Hematopoietic multipotent progenitor cell treated with erythropoietin and hydrocortisone succinate and interleukin-3 and kit ligand, for 15 days (in vitro differentiated cells): ENCODE measurements around the gene ATF7IP.
A peak's percentile ranks its signal among the peaks of the same experiment; 100 is the strongest.
"Not testable (repeated sequence)": the region's sequence is repeated elsewhere in the genome, so short reads cannot be mapped to it uniquely, and the experiment has no call there.

ENCODE experiments used
- DNase-seq: peaks from one replicate; pipeline ENCODE4 v3.0.0-alpha.2; 2015; ENCODE audit warnings: low spot score

The ATF7IP gene

GRCh38 chr12:14367040-14367661 is 1.7 kb downstream of the ATF7IP start:
- peak; percentile 62 for DNase-seq

GRCh38 chr12:14369311-14369710 is 3.8 kb downstream of the ATF7IP start:
- DNase-seq, result no peak

DNA sequence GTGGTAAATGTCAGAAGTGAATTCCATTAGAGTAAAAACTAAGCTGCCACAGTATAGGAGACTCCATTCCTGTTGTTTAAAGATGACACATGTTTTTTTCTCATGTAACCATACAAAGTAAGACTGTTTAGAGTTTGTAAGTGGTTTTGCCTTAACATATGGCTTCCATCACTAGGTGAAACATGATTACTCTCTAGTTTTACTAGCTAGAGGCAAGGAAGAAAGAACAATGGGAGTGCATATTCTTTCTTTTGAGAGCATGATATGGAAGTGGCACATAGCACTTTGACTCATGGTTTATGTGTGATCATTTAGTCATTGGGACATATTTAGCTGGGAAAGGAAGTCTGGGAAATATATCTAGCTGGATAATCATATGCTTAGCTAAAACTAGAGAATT is 7.7 kb downstream of the ATF7IP start:
- no peak for DNase-seq

DNA sequence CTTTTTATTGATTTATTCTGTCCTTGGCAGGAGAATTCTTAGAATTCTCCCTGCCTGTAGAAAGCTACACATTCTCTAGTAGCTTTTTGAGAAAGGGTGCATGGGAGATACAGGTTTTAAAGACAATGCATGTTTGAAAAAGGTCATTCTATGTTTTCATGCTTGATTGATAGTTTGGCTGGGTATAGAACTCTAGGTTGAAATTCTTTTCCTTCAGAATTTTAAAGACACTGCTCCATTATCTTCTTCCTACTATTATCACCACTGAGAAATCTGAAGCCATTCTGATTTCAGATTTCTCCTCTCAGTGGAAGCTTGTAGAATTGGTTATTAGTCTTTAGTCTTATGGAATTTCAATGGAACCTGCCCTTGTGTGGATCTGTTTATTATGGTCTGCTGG is 14.0 kb downstream of the ATF7IP start:
- DNase-seq, result no peak

GRCh38 chr12:14384783-14385638 is 19.5 kb downstream of the ATF7IP start:
- DNase-seq, result peak; percentile 75

DNA sequence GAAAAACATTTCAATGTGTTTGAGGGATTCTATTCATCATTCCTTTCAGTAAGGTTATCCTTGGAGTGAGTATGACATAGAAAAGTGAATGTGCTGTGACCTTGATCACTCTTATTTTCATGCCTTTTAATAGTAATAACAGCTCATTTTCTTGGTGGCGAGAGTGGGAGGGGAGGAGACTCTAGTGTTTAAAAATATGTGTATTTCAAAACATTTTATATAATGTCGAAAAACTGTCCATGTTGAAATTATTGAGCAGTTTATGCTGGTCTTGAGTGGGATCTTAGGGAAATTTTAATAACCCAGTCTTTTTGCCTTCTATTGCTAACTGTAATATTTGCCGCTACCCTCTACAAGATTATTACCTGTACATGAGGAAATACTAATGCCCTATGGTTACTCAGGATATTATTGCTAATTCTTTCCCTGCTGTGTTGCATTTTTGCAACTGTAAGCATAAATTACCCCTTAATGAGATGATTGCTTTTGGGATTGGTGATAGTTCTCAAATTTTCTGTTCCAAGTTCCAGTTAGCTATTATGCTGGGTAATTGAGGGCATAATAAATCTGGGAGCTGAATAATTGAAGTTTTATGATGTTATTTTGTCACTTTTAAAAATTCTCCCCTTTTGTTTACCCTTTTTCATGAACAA is 21.9 kb downstream of the ATF7IP start:
- no peak for DNase-seq

GRCh38 chr12:14390449-14390848 is 25.0 kb downstream of the ATF7IP start:
- no peak for DNase-seq

DNA sequence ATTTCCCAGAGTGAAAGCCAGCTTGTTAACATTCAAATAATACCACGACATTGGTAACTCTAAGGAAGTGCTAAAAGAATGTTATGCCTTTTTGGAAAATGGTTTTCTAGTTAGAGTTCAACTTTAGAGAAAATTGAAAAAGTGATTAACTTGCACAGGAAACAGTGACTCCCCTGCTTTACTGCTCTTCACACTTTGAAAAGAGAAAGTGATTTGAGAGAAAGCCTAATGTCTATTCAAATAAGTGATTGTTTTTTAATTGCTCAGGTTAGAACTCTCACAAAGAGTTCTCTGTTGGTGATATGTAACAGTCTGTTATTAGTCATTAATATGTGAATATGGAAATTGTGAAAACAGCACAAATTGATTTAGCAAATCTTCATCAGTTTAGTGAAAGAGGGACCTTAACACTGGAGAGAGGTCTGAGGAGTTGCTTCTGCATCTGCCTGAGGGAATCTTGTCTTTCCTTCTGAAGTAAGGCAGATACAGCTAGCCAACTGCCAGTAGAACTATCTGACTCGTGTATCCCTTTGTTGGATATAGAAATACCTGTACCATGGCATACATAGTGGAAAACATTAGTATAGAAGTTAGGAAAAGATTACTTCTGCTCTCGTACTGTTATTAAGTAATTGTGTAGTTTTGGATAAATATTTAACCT is 25.5 kb downstream of the ATF7IP start:
- no peak for DNase-seq

GRCh38 chr12:14393751-14394150 is 28.3 kb downstream of the ATF7IP start:
- no peak for DNase-seq

DNA sequence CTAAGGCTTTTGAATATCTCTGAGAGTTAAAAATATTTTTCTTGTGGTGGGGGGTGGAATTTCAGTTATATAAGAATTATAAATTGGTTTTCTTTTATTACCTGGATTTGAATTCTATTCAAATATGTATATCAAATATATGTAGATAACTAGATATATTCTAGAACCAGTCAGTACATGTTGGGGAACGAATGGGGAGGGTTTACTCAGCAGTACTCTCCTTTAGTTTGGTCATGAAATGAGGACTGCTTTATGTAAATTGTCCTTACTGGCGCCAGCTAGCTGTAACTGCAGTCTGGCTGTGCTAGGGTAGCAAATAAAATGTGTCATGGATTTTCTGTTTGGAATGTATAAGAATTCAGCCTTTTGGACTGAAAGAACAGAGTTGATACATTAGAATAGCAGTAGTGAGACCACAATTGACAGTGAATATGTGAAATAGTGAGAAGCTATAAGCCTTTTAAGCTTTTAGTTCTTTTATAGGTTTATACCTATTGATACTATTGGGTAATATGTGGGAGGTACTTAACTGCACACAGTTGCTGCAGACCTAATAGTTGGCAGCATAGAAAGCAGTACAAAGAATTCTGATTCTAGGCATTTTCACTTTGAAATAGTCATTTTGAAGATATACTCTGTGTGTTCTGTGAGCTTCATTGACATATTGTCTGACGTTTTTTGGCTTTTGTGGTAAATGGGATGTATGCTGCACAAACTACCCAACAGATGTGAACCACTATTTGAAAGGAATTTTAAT is 29.0 kb downstream of the ATF7IP start:
- DNase-seq, result peak; percentile 73

- no peak for DNase-seq
Observed at GRCh38 chr12:14395074-14395778, 29.7 kb downstream of the ATF7IP start.

DNA sequence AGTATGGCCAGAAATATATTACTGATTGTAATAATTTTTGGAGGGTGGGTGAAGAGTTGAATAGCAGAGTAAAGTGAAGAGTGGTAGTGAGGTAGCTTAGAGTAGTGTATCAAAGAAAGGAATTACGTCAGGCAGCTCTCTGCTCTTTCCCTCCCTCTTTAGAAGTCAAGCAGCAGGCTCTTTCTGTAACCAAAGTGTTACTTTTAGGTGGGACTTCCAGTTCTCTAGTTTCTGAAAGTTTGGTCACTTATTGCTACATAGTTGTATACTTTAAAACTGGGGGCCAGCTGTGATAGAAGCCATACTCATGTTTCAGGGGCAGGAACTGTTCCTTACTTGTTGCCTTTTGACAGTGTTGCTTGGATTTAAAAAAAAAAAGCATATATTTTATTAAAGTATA is 30.6 kb downstream of the ATF7IP start:
- no peak for DNase-seq

GRCh38 chr12:14399871-14400270 is 34.4 kb downstream of the ATF7IP start:
- DNase-seq, result no peak

GRCh38 chr12:14400599-14400998 is 35.1 kb downstream of the ATF7IP start:
- no peak for DNase-seq

- DNase-seq, result not testable (repeated sequence)
Observed at GRCh38 chr12:14401267-14401666, 35.8 kb downstream of the ATF7IP start.

DNA sequence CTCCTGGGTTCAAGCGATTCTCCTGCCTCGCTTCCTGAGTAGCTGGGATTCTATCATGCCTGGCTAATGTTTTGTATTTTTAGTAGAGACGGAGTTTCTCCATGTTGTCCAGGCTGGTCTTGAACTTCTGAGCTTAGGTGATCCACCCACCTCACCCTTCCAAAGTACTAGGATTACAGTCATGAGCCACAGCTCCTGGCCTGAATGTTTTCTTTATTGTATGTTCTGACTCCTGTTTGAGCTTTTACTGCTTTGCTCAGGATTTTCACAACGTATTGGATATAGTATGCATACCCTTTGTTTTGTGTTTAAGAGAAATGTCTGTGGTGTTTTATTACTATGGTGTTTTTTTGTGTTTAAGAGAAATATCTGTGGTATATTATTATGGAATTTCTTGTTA is 37.2 kb downstream of the ATF7IP start:
- no peak for DNase-seq

- DNase-seq, result no peak
Observed at GRCh38 chr12:14403293-14403692, 37.8 kb downstream of the ATF7IP start.

GRCh38 chr12:14403711-14404196 is 38.3 kb downstream of the ATF7IP start:
- peak; percentile 52 for DNase-seq

GRCh38 chr12:14405407-14405806 is 39.9 kb downstream of the ATF7IP start:
- not testable (repeated sequence) for DNase-seq

DNA sequence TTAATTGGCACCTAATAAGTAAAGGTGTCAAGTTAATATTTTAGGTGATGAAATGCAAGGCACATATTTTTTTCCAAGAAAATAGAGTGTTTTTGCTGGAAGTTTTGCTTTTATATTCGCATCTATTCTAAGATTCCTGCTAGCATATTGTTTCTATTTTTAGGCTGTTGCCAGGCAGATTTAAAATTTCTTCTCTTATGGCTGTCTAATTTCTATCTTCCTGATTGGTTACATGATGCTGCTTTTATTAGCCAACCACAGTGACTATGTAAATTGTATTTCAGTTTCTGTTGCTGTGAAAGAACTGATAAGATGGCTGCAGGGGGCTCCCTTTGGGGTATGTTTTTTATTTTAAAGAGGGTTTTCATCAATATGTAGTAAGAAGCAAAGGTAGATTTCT is 42.7 kb downstream of the ATF7IP start:
- DNase-seq, result peak; percentile 78

- no peak for DNase-seq
Observed at GRCh38 chr12:14410177-14410576, 44.7 kb downstream of the ATF7IP start.
